Stimulated activated CD4-positive, alpha-beta T cell treated with anti-CD3 and anti-CD28 coated beads, Interleukin-4, amount 100 ng/mL, for 24 hours (primary cell): ENCODE results near the gene POU2F1.
"Not testable (repeated sequence)": the region's sequence is repeated elsewhere in the genome, so short reads cannot be mapped to it uniquely, and the experiment has no call there.

ENCODE experiments used
- DNase-seq: peaks from one replicate; pipeline ENCODE4 v3.0.0-alpha.2; 2020

The POU2F1 gene

DNA sequence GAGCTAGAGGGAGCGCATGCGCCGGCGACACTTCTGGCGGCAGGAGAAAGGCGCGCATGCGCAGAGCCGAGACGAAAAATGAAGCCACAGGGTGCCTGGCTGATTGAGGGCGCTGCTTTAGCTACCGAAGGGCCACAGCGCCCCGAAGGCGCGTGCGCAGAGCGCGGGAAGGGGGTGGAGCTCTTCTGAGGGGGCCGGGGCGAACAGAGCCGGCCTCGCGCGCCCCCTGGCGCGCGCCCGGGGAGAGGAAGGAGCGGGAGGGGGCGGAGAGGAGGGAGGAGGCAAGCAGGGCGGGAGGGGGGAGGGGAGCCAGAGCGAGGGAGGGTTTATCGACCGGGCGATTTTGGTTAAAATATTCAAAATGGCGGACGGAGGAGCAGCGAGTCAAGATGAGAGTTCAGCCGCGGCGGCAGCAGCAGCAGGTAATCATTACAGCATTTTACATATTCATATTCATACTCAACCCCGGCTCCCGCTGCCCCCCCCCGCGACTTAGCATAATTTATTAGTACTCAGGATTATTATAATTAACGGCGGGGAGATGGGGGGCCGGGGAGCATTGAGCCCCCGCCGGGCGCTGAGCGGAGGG is at the start of gene POU2F1:
POU2F1 (plus strand) TSS at position 350 of the 589 bp plus-strand sequence; CDS start at position 362, 12 bp downstream.
- DNase-seq: peak; percentile 98

DNA sequence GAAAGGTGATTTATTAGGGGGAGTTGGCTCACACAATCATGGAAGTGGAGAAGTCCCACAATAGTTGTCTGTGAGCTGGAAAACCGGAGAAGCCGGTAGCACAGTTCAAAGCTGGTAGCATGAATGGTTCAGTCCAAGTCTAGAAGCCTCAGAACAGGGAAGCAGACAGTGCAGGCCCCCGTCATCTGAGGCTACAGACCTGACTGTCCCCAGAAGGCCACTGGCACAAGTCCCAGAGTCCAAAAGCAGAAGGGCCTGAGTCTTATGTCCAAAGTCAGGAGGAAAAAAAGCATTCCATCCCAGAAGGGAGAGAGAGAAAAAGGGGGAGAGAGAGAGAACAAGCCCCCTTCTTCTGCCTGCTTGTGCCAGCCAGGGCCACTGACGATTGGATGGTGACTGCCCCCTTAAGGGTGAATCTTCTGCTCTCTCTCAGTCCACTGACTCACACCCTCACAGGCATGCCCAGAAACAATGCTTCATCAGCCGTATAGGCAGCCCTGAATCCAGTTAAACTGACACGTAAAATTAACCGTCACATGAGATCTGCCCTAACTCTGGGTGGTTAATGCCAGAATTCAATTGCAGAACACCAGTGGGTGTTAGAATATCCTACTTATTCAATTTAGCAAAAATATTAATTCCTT is 49.3 kb upstream of the POU2F1 start:
- no peak for DNase-seq

DNA sequence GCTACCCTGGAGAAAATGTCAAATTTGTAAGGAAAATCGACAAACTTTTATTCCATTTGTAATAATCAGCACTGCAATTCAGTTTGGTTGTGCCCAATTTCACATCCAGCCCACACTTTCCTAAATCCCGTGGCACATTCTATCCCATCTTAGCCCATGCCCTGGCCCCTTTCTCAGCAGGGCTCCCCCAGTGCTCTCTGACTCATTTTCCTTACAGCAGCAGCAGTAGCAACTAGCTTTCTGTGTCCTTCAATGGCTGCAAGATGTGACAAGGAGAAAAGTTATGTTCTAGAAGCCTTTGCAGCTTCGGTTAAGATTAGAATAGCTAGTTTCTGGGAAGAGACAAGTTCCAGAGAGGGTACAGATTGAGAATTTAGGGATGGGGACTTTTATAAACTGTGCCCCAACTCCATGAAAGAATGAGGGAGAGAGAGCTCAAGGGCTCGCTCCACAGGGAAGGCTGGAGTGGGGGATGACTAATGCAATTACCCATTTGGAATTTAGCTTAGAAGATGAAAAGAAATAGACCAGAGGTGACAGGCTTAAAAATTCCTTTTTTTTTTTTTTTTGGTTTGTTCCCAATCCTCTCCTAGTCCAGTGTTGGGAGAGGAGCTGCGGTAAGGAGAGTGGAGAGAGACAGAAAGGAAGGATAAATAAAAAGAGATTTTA is 47.0 kb upstream of the POU2F1 start:
- DNase-seq: no peak

DNA sequence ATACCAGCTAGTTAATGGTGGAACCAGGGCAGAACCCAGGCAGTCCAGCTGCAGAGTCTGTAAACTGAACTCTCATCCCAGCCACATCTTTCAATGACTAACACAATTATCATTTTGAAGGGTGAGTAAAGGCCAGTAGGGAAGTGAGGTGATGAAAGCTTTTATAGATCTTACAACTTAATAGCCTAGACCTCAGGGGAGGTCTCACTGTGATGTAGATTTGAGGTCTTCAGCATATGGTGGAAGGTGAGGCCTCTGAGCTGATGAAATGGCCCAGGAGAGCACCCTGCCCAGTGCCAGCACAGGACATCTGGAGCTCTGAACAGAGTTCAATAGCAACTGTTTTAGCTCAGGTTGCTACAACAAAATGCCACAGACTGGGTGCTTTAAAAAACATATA is 44.8 kb upstream of the POU2F1 start:
- DNase-seq: no peak

DNA sequence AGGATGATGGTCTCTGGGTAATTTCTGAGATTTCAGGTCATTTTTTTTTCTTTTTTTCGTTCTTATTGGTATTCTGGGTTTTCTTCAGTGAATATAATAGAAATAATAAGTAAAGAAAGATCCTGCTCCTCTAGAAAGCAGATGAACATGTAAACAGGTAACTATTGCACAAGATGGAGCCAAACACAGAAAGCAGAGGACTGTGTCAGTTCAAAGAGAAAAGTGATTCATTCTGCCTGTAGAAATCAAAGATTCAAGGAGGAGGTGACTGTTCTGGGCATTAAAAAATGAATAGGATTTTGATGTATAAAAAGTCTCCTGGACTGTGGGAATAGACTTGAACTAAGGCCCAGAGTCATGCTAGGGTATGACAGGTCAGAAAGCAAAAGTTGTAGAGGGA is 41.9 kb upstream of the POU2F1 start:
- DNase-seq: no peak

DNA sequence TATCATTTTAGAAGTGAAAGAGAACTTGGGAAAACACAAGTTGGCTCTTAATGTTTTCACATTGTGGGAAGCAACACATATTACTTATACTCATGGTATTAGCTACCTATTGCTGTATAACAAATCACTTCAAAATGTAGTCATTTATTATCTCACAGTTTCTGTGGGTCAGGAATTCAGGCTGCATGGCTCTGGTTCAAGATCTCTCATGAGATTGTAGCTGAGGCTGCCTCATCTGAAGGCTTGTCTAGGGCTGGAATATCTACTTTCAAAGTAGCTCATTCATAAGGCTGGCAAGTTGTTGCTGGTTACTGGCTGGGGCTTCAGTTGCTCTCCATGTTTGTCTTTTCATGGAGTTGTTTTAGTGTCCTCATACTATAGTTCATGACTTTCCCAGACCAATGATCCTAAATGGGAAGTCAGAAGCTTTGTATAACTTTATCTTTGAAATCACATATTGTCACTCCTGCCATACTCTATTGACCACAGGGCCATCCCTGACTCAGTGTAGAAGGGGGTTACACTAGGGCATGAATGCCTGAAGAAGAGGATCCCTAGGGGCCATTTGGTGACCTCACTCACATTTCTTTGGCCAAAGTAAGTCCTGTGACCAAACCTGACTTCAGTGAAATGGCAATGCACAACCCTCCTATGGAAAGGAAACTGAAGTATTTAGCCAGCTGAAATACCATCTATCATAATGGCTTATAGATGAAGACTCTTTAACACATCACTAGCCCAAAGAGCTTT is 37.9 kb upstream of the POU2F1 start:
- DNase-seq: no peak

DNA sequence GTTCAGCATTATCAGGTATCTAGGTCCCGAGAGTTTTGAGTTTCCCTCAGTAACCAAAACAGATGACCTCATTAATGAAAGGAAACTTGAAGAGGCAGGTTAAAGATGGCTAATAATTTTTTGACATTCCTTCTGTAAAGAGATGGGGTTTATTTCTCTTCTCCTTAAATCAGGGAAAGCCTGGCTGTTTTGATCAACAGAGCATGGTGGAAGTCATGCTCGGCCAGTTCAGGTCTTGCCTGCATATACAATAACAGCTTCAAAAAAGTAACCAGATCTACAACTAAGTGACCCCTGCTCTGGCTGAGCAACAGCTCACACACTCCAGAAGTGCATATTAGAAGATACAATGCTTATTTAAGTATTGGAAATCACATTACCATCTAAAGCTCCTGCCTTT is 36.6 kb upstream of the POU2F1 start:
- DNase-seq: no peak

DNA sequence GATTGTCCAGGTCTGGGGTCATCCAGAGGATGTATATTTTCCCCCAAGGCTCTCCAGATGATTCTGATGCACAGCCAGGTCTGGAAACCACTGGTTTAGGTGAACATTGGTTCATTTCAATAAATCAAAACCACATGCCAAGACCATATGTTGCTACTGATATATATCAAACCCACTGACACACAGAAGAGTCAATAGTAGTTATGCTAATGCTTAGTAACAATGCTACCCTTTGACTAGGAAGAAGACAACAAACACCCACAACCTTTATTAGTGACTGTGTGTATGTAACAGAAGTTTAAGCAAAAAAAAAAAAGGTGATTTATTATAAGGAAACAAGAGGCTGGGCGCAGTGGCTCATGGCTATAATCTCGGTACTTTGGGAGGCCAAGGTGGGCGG is 35.6 kb upstream of the POU2F1 start:
- no peak for DNase-seq

- no peak for DNase-seq
Measured at GRCh38 chr1:167185974-167186657, 34.6 kb upstream of the POU2F1 start.

DNA sequence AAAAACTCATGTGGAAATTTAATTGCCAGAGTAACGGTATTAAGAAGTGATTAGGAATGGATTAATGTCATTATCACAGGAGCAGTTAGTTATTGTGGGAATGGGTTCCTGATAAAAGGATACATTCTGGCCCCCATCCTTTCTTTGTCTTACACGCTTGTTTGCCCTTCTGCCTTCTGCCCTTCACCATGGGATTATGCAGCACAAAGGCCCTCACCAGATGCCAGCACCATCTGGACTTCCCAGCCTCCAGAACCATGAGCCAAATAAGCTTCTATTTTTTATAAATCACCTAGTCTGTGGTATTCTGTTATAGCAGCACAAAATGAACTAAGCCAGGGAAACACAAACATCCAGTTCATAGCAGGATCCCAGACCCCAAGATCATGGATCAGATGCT is 33.9 kb upstream of the POU2F1 start:
- DNase-seq: no peak

GRCh38 chr1:167190747-167191237 is 29.9 kb upstream of the POU2F1 start:
- DNase-seq: no peak

- DNase-seq: no peak
Measured at GRCh38 chr1:167191958-167192357, 28.7 kb upstream of the POU2F1 start.

DNA sequence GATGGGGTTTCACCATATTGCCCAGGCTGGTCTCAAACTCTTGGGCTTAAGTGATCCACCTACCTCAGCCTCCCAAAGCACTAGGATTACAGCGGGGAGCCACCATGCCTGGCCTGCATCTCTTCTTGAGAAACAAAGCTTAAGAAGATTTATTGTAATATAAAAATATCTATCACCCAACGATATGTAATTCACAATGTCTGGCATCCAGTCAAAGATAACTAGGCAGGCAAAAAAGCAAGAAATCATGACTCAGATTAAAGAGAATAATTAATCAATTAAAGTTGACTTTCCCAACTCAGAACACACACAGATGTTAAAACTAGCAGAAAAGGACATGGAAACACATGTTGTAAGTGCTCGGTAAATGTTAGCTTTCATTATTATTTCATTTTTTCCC is 26.5 kb upstream of the POU2F1 start:
- DNase-seq: no peak

- DNase-seq: no peak
Measured at GRCh38 chr1:167196166-167196565, 24.5 kb upstream of the POU2F1 start.

DNA sequence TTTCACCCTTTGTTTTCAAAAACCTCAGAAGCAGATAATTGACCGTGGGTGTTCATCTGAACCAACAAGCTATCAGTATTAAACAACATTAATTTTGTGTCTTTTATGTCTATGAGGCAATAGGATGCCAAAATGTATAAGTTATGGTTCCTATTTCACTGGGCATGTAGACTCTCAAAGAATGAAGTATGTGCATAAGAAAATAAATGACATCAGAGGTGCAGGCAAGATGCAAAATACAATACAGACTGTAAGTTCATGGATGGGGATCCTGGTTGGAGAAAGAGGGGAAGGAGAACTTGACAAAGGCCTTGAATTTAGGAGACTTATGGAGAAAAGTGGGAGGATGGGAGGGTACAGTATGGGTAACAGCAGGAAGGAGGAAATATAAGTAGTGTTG is 23.4 kb upstream of the POU2F1 start:
- no peak for DNase-seq

DNA sequence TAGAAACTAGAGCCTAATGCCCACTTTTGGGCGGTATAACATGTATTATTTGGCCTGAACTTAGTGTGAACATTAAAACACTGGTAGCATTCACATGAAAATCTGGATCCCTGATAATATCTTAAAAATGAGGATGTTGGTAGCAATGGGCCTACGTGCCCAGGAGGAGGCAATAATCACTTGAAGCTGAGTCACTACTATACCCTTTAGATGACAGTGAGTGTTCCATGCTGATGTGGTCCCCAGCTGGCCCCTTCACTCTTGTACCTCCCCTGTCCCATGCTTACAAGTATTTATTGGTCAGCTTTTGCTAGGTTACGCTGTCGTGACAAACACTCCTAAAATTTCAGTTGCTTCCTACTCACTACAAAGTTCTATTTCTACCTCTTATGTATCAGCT is 23.0 kb upstream of the POU2F1 start:
- DNase-seq: no peak

GRCh38 chr1:167198518-167199133 is 22.1 kb upstream of the POU2F1 start:
- DNase-seq: no peak

DNA sequence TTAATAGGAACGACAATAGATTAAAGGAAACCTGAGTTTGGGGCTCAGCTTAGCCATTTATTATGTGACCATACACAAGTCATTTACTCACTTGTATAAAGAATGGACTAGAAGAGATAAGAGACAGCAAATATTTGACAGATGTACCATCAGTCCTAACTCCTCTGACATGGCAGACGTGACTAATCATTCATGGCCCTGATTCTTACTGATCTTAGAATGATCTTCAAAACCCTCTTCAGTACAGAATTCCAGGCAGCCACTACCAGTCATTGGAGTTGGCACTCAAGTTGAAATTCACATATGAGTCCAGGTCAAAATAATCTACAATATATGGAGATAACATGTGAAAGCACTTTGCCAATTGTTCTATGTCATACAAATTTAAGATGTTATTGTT is 21.0 kb upstream of the POU2F1 start:
- DNase-seq: no peak

DNA sequence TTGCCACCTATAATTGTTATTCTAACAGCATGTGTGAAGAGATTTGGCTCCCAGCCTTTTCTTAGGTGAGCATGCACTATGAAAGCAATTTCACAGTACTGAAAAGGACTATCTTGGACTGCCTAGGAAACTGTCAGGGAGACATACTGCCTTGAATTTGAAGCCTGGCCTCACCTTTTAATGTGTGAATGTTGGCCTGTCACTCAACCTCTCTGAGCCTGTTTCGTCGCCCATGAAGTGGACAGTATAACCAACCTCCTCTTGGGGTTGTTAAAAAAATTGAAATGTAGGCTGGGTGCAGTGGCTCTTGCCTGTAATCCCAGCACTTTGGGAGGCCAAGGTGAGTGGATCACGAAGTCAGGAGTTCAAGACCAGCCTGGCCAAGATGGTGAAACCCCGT is 20.4 kb upstream of the POU2F1 start:
- DNase-seq: no peak

DNA sequence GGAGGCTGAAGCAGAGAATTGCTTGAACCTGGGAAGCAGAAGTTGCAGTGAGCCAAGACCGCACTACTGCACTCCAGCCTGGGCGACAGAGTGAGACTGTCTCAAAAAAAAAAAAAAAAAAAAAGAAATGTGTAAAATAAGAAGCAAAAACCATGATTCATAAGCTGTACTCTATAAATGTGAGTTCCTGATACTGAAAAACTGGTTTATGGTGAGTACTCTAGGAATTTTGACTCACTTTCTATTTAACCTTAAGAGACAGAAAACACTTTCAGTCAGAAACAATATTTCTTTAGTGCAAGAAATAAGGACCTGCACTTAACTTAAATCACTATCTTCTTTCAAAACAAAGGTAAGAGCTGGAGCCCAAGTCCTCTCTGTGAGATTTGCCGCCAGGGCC is 19.9 kb upstream of the POU2F1 start:
- no peak for DNase-seq

GRCh38 chr1:167202049-167202448 is 18.6 kb upstream of the POU2F1 start:
- DNase-seq: no peak

DNA sequence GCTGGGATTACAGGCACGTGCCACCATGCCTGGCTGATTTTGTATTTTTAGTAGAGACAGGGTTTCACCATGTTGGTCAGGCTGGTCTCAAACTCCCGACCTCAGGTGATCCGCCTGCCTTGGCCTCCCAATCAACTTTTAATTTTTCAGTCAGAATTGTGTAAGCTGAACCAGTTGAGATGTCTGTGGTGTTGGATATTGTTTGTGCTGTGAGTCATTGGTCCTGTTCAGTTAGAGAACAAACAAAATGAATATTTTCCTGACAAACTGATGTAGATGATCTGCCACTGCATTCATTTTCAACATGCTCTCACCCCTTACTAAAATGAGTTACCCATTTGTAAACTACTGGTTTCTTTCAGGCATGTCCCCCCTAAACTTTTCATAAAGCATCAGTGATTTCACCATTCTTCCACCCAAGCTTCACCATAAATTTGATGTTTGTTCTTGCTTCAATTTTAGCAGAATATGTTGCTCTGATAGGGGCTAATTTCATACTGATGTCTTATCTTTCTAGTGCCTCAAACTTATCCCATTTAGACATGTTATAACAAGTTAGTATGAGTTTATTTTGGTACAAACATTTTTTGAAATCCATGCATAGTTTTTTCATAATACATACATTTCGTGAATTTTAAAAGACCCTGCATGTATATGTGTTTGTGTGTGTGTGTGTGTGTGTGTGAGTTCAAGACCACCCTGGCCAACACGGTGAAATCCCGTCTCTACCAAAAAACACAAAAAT is 15.2 kb upstream of the POU2F1 start:
- DNase-seq: not testable (repeated sequence)
